K562 (cell line): ENCODE data around the gene MICAL2. TPM values are rescaled to one million over a fixed set of nuclear protein-coding genes. Genes with fewer than 3 reads are reported as not detected.

ENCODE experiments used
- ELF4 ChIP-seq: fragments of 450-650 bp; formaldehyde crosslinking; IDR thresholded peaks from 2 replicates; pipeline ENCODE4 v1.4.0; 2022; ENCODE audit warnings: missing genetic modification characterization
- ETV6 ChIP-seq, 3 experiments: fragments of 150-350 bp in 1 of 3; sonication (generic) in 1 of 3; formaldehyde crosslinking in 1 of 3; IDR thresholded peaks; 2 replicates each; pipeline versions ENCODE4 v1.6.1 to v1.8.0; 2014 to 2022; ENCODE audit warnings: borderline replicate concordance in 2 of 3, low read depth in 2 of 3, antibody characterized with exemption in 1 of 3, low read length in 1 of 3, mild to moderate bottlenecking in 1 of 3, missing genetic modification reagents in 1 of 3
- FIP1L1 ChIP-seq: fragments of 200-400 bp; formaldehyde crosslinking; IDR thresholded peaks from 2 replicates; pipeline ENCODE4 v1.6.1; 2018; ENCODE audit warnings: mild to moderate bottlenecking, low read depth, low read length; ENCODE audit not compliant: poor library complexity, severe bottlenecking
- GTF2B ChIP-seq: IDR thresholded peaks from 2 replicates; pipeline ENCODE4 v1.6.1; 2011; ENCODE audit not compliant: insufficient read length; ENCODE audit errors: extremely low read depth
- HNRNPH1 ChIP-seq: fragments of 200-400 bp; formaldehyde crosslinking; optimal IDR thresholded peaks from 2 replicates; pipeline ENCODE3; 2017; ENCODE audit warnings: low read depth, mild to moderate bottlenecking, low read length, moderate library complexity
- ILK ChIP-seq: fragments of 450-650 bp; IDR thresholded peaks from 2 replicates; pipeline ENCODE4 v1.6.1; 2016; ENCODE audit warnings: missing genetic modification characterization, low read depth, mild to moderate bottlenecking, missing compliant biosample characterization, moderate library complexity, borderline replicate concordance
- KAT7 ChIP-seq: sonication (generic); formaldehyde crosslinking; IDR thresholded peaks from 2 replicates; pipeline ENCODE4 v1.8.0; 2022; ENCODE audit warnings: missing genetic modification reagents, mild to moderate bottlenecking, borderline replicate concordance
- KDM5B ChIP-seq: fragments of 200-600 bp; sonication (generic); IDR thresholded peaks from 2 replicates; pipeline ENCODE4 v1.6.1; 2012; ENCODE audit warnings: low read depth, mild to moderate bottlenecking, moderate library complexity, low read length, control low read depth, inconsistent platforms; ENCODE audit not compliant: insufficient replicate concordance
- PHB ChIP-seq: fragments of 250-450 bp; sonication (Bioruptor Pico); IDR thresholded peaks from 2 replicates; pipeline ENCODE4 v1.5.0; 2021
- PTRF ChIP-seq: fragments of 450-650 bp; IDR thresholded peaks from 2 replicates; pipeline ENCODE4 v1.6.1; 2016; ENCODE audit warnings: mild to moderate bottlenecking, missing genetic modification characterization, missing compliant biosample characterization
- RFX5 ChIP-seq: IDR thresholded peaks from 2 replicates; pipeline ENCODE4 v1.6.1; 2011; ENCODE audit warnings: low read depth, mild to moderate bottlenecking, improper control_type of control experiment, low read length
- THAP7 ChIP-seq: fragments of 250-450 bp; sonication (Bioruptor Pico); IDR thresholded peaks from 2 replicates; pipeline ENCODE4 v1.5.0; 2021
- USF1 ChIP-seq: sonication (generic); formaldehyde crosslinking; IDR thresholded peaks from 2 replicates; pipeline ENCODE4 v1.9.0; 2022; ENCODE audit warnings: mild to moderate bottlenecking, missing genetic modification reagents
- ZFP91 ChIP-seq: sonication (generic); formaldehyde crosslinking; IDR thresholded peaks from 2 replicates; pipeline ENCODE4 v1.8.0; 2022; ENCODE audit warnings: mild to moderate bottlenecking, missing genetic modification reagents
- ZNF280B ChIP-seq: fragments of 250-450 bp; sonication (Bioruptor Pico); IDR thresholded peaks from 2 replicates; pipeline ENCODE4 v1.5.1; 2021; ENCODE audit warnings: mild to moderate bottlenecking
- ZNF395 ChIP-seq: fragments of 200-800 bp; sonication (Bioruptor generic); IDR thresholded peaks from 2 replicates; pipeline ENCODE4 v1.6.1; 2017; ENCODE audit warnings: missing genetic modification characterization, missing compliant biosample characterization
- ZNF766 ChIP-seq: fragments of 200-800 bp; sonication (Bioruptor generic); conservative IDR thresholded peaks from 2 replicates; pipeline ENCODE4 v1.6.1; 2016; ENCODE audit warnings: missing genetic modification characterization, missing compliant biosample characterization
- polyA plus RNA-seq, 8 experiments: library from polyadenylated mRNA; depleted of rRNA in 4 of 8; stranded (reverse) in 5 of 8; unstranded in 3 of 8; fragments of >200 nt; fragmentation: Nextera tagmentation in 2 of 8; fragmentation: Illumina TruSeq in 1 of 8; extraction: Ambion mirVana in 2 of 8; extraction: Trizol in 1 of 8; gene quantifications; 2 replicates each; pipeline versions ENCODE4 v1.2.1 to v1.2.3, GENCODE V29; 2011 to 2014; ENCODE audit warnings: inconsistent platforms in 1 of 8, missing spikeins in 1 of 8
- total RNA-seq, 7 experiments: library from RNA; depleted of rRNA in 6 of 7; stranded (reverse); fragments of >200 nt in 6 of 7; fragmentation: Illumina TruSeq in 2 of 7; extraction: Trizol in 2 of 7; gene quantifications; 2 replicates each; pipeline versions ENCODE4 v1.2.1 to v1.2.3, GENCODE V29; 2011 to 2021; ENCODE audit warnings: low replicate concordance in 1 of 7

The MICAL2 gene
- total and polyA plus RNA-seq, 9 of the 15 experiments (the other 6 are each of a cell fraction or from before 2014, with no cell fraction given), result 4.7 to 64.2 (median 33.6) TPM

- TF ChIP-seq ZNF766 (peak; percentile 96), USF1 (CRISPR knock-in tag) (peak; percentile 84), RFX5 (no peak), HNRNPH1 (no peak), ZFP91 (no peak), PTRF (tag) (no peak), THAP7 (no peak), KDM5B (no peak), ILK (tag) (no peak), ZNF280B (CRISPR knock-in tag) (no peak), KAT7 (CRISPR knock-in tag) (peak; percentile 51; the same call in 1 of the 2 replicates), PHB (CRISPR knock-in tag) (no peak), ETV6 (IDR thresholded peaks at IDR 0.05; ENCODE audit: borderline replicate concordance in 1 of 2, low read depth in 2 of 2, low read length in 1 of 2) (peak; percentile 77 to 96), ETV6 (CRISPR knock-in tag; IDR thresholded peaks at IDR 0.05; ENCODE audit: borderline replicate concordance) (no peak), FIP1L1 (no peak), ZNF395 (CRISPR knock-in tag) (peak; percentile 98), GTF2B (no peak), ELF4 (peak; percentile 89)
These were observed 90.9 kb downstream of the MICAL2 start (continued) for GRCh38 chr11:12200991-12201985.
